Left forelimb (tissue), 1 donor: ENCODE results near the gene PBXIP1.
"Not testable (repeated sequence)": the region's sequence is repeated elsewhere in the genome, so short reads cannot be mapped to it uniquely, and the experiment has no call there.

Experiments used
- DNase-seq: peaks from one replicate; pipeline ENCODE4 v3.0.0-alpha.2; 2018; ENCODE audit warnings: low spot score

PBXIP1 gene

GRCh38 chr1:154994591-154994990 is 38.7 kb upstream of the PBXIP1 start:
- no peak for DNase-seq

- no peak for DNase-seq
Measured at GRCh38 chr1:154994269-154994587, 38.3 kb upstream of the PBXIP1 start.

GRCh38 chr1:154993572-154994268 is 37.8 kb upstream of the PBXIP1 start, which contains the start of gene LENEP:
LENEP (plus strand) TSS chr1:154993586; CDS start chr1:154993608, 22 bp downstream.
- DNase-seq: no peak

- DNase-seq: no peak
Measured at GRCh38 chr1:154992721-154993571, 37.0 kb upstream of the PBXIP1 start.

- DNase-seq: no peak
Measured at GRCh38 chr1:154990276-154990675, 34.4 kb upstream of the PBXIP1 start.

- DNase-seq: no peak
Measured at GRCh38 chr1:154989195-154989860, 33.4 kb upstream of the PBXIP1 start.

GRCh38 chr1:154988058-154988954 is 32.4 kb upstream of the PBXIP1 start:
- DNase-seq: no peak

GRCh38 chr1:154987326-154987725 is 31.4 kb upstream of the PBXIP1 start:
- DNase-seq: no peak

GRCh38 chr1:154986736-154987135 is 30.8 kb upstream of the PBXIP1 start:
- not testable (repeated sequence) for DNase-seq

GRCh38 chr1:154983776-154984466 is 28.0 kb upstream of the PBXIP1 start:
- DNase-seq: no peak

- DNase-seq: peak; percentile 92
Measured at GRCh38 chr1:154982897-154983648, 27.2 kb upstream of the PBXIP1 start, which contains the start of gene FLAD1. FLAD1 (plus strand) TSS chr1:154983344; CDS start chr1:154983695, 351 bp downstream.

GRCh38 chr1:154982341-154982740 is 26.4 kb upstream of the PBXIP1 start:
- no peak for DNase-seq

- DNase-seq: no peak
Measured at GRCh38 chr1:154978360-154978759, 22.5 kb upstream of the PBXIP1 start.

- not testable (repeated sequence) for DNase-seq
Measured at GRCh38 chr1:154977762-154978161, 21.9 kb upstream of the PBXIP1 start.

- DNase-seq: peak; percentile 81
Measured at GRCh38 chr1:154975409-154976059, 19.6 kb upstream of the PBXIP1 start.

- no peak for DNase-seq
Measured at GRCh38 chr1:154974808-154975408, 19.0 kb upstream of the PBXIP1 start.

GRCh38 chr1:154974102-154974807 is 18.4 kb upstream of the PBXIP1 start, which contains the start of gene CKS1B:
CKS1B (plus strand) TSS chr1:154974681; CDS start chr1:154974746, 65 bp downstream.
- DNase-seq: peak; percentile 99

- peak; percentile 93 for DNase-seq
Measured at GRCh38 chr1:154973344-154974101, 17.6 kb upstream of the PBXIP1 start.
